NOMO-1 treated with DMSO at 0.1 percent for 48 hours (cell line): ENCODE data around the gene TRHDE.

Source experiments
- DNase-seq: peaks from one replicate; lab custom pipeline; 2025; ENCODE audit not compliant: unreplicated experiment; lab: John Stamatoyannopoulos, UW

TRHDE gene

GRCh38 chr12:72434999-72435398, 162.8 kb downstream of the TRHDE start:
- no peak for DNase-seq

- no peak for DNase-seq
Measured at GRCh38 chr12:72442217-72442616, 170.0 kb downstream of the TRHDE start.

- DNase-seq: no peak
Measured at GRCh38 chr12:72444125-72444524, 172.0 kb downstream of the TRHDE start.

- no peak for DNase-seq
Measured at GRCh38 chr12:72444566-72444965, 172.4 kb downstream of the TRHDE start.

GRCh38 chr12:72448089-72448488, 175.9 kb downstream of the TRHDE start:
- no peak for DNase-seq

- no peak for DNase-seq
Measured at GRCh38 chr12:72448805-72449204, 176.6 kb downstream of the TRHDE start.

- DNase-seq: no peak
Measured at GRCh38 chr12:72453066-72453465, 180.9 kb downstream of the TRHDE start.

GRCh38 chr12:72453550-72453949, 181.4 kb downstream of the TRHDE start:
- DNase-seq: no peak

GRCh38 chr12:72464471-72464870, 192.3 kb downstream of the TRHDE start:
- no peak for DNase-seq

- no peak for DNase-seq
Measured at GRCh38 chr12:72465155-72465554, 193.0 kb downstream of the TRHDE start.

GRCh38 chr12:72465940-72466630, 193.9 kb downstream of the TRHDE start:
- no peak for DNase-seq

- no peak for DNase-seq
Measured at GRCh38 chr12:72467985-72468384, 195.8 kb downstream of the TRHDE start.

GRCh38 chr12:72468505-72468904, 196.3 kb downstream of the TRHDE start:
- DNase-seq: no peak

GRCh38 chr12:72471806-72472205, 199.6 kb downstream of the TRHDE start:
- DNase-seq: no peak

- DNase-seq: no peak
Measured at GRCh38 chr12:72472350-72472749, 200.2 kb downstream of the TRHDE start.

- no peak for DNase-seq
Measured at GRCh38 chr12:72476301-72476700, 204.1 kb downstream of the TRHDE start.

GRCh38 chr12:72485017-72485701, 213.0 kb downstream of the TRHDE start:
- DNase-seq: no peak

- no peak for DNase-seq
Measured at GRCh38 chr12:72491426-72491825, 219.3 kb downstream of the TRHDE start.

GRCh38 chr12:72493407-72493806, 221.2 kb downstream of the TRHDE start:
- DNase-seq: no peak

- no peak for DNase-seq
Measured at GRCh38 chr12:72498354-72498753, 226.2 kb downstream of the TRHDE start.

GRCh38 chr12:72499244-72499643, 227.1 kb downstream of the TRHDE start:
- no peak for DNase-seq

GRCh38 chr12:72502546-72502945, 230.4 kb downstream of the TRHDE start:
- DNase-seq: no peak

GRCh38 chr12:72505227-72505626, 233.1 kb downstream of the TRHDE start:
- no peak for DNase-seq
